A172 (cell line): ENCODE measurements around the gene BDH2. TPM values are rescaled to one million over a fixed set of nuclear protein-coding genes. Genes with fewer than 3 reads are reported as not detected.

Source experiments
- DNase-seq: peaks from one replicate; pipeline ENCODE4 v3.0.0-alpha.2; 2015; ENCODE audit warnings: low spot score
- total RNA-seq: library from RNA; depleted of rRNA; stranded (reverse); fragments of >200 nt; shearing (Covaris generic); gene quantifications from 2 replicates; pipeline ENCODE4 v1.2.3, GENCODE V29; 2014

The BDH2 gene
- total RNA-seq, 1 experiment from 2014 or later: 55.9 TPM

GRCh38 chr4:103085555-103086196, 14.0 kb downstream of the BDH2 start:
- no peak for DNase-seq

GRCh38 chr4:103079621-103080020, 20.0 kb downstream of the BDH2 start:
- no peak for DNase-seq

GRCh38 chr4:103076747-103077347, 22.8 kb downstream of the BDH2 start, which contains the start of gene SLC9B2:
Gene SLC9B2, minus strand, starts transcription at chr4:103076761. Its CDS starts 9,211 bp downstream, at chr4:103067550.
- peak; percentile 32 for DNase-seq

GRCh38 chr4:103075894-103076746, 23.5 kb downstream of the BDH2 start:
- DNase-seq: peak; percentile 35

- DNase-seq: peak; percentile 15
Observed at GRCh38 chr4:103075435-103075893, 24.2 kb downstream of the BDH2 start.

GRCh38 chr4:103074744-103075434, 24.7 kb downstream of the BDH2 start:
- DNase-seq: no peak

- no peak for DNase-seq
Observed at GRCh38 chr4:103073792-103074438, 25.7 kb downstream of the BDH2 start.

GRCh38 chr4:103067841-103068547, 31.6 kb downstream of the BDH2 start:
- DNase-seq: peak; percentile 46

GRCh38 chr4:103060453-103061148, 39.0 kb downstream of the BDH2 start:
- DNase-seq: no peak

- no peak for DNase-seq
Observed at GRCh38 chr4:103054030-103054429, 45.6 kb downstream of the BDH2 start.

GRCh38 chr4:103052779-103053178, 46.9 kb downstream of the BDH2 start:
- DNase-seq: no peak

- no peak for DNase-seq
Observed at GRCh38 chr4:103052145-103052544, 47.5 kb downstream of the BDH2 start.

- no peak for DNase-seq
Observed at GRCh38 chr4:103050736-103051436, 48.7 kb downstream of the BDH2 start.

GRCh38 chr4:103046416-103047290, 53.0 kb downstream of the BDH2 start:
- peak; percentile 38 for DNase-seq

- no peak for DNase-seq
Observed at GRCh38 chr4:103044183-103044582, 55.5 kb downstream of the BDH2 start.

GRCh38 chr4:103036169-103036568, 63.5 kb downstream of the BDH2 start:
- DNase-seq: no peak

GRCh38 chr4:103032574-103032973, 67.1 kb downstream of the BDH2 start:
- DNase-seq: peak; percentile 29

GRCh38 chr4:103030791-103031190, 68.8 kb downstream of the BDH2 start:
- DNase-seq: no peak
